Neural progenitor cell (in vitro differentiated cells): ENCODE results near the gene RPP14. TPM values are rescaled to one million over a fixed set of nuclear protein-coding genes. Genes with fewer than 3 reads are reported as not detected.

Source experiments
- DNase-seq: peaks from one replicate; pipeline ENCODE4 v3.0.0-alpha.2; 2016; ENCODE audit warnings: low spot score
- H2AFZ ChIP-seq: fragments of 200-600 bp; sonication (generic); replicated peaks from 2 replicates; pipeline ENCODE4 v1.6.1; 2016; ENCODE audit warnings: antibody characterized with exemption
- H3F3A ChIP-seq: fragments of 200-600 bp; sonication (generic); 2 replicates; pipeline ENCODE4 v1.6.1; 2016; ENCODE audit warnings: antibody characterized with exemption, low read depth
- H3K27ac ChIP-seq: fragments of 200-600 bp; sonication (generic); 2 replicates; pipeline ENCODE4 v1.5.1; 2016; ENCODE audit warnings: mild to moderate bottlenecking
- H3K27me3 ChIP-seq: fragments of 200-600 bp; sonication (generic); 2 replicates; pipeline ENCODE4 v1.6.1; 2016; ENCODE audit warnings: mild to moderate bottlenecking, moderate library complexity
- H3K36me3 ChIP-seq: fragments of 200-600 bp; sonication (generic); 2 replicates; pipeline ENCODE4 v1.5.1; 2016
- H3K4me1 ChIP-seq: fragments of 200-600 bp; sonication (generic); 2 replicates; pipeline ENCODE4 v1.6.1; 2016; ENCODE audit warnings: mixed run types
- H3K4me2 ChIP-seq: fragments of 200-600 bp; sonication (generic); 2 replicates; pipeline ENCODE4 v1.6.1; 2016
- H3K4me3 ChIP-seq: fragments of 200-600 bp; sonication (generic); 2 replicates; pipeline ENCODE4 v1.5.1; 2016
- H3K79me2 ChIP-seq: fragments of 200-600 bp; sonication (generic); 2 replicates; pipeline ENCODE4 v1.6.1; 2016; ENCODE audit warnings: low read depth
- H3K9ac ChIP-seq: fragments of 200-600 bp; sonication (generic); 2 replicates; pipeline ENCODE4 v1.6.1; 2016
- H3K9me3 ChIP-seq: fragments of 200-600 bp; sonication (generic); 2 replicates; pipeline ENCODE4 v1.5.1; 2016; ENCODE audit warnings: low read depth
- H4K20me1 ChIP-seq: fragments of 200-600 bp; sonication (generic); 2 replicates; pipeline ENCODE4 v1.6.1; 2016; ENCODE audit warnings: low read depth
- H3K27ac Mint-ChIP-seq: 3 replicates; pipeline ENCODE4 v1.8.0; 2021; ENCODE audit warnings: mixed read lengths
- H3K27me3 Mint-ChIP-seq: 2 replicates; pipeline ENCODE4 v1.8.0; 2022; ENCODE audit warnings: low read depth, mild to moderate bottlenecking, inconsistent platforms, moderate library complexity, mixed read lengths; ENCODE audit not compliant: insufficient read depth
- H3K36me3 Mint-ChIP-seq: 3 replicates; pipeline ENCODE4 v1.8.0; 2021; ENCODE audit warnings: mixed read lengths
- H3K4me1 Mint-ChIP-seq: 3 replicates; pipeline ENCODE4 v1.8.0; 2021; ENCODE audit warnings: mixed read lengths
- H3K4me3 Mint-ChIP-seq: 3 replicates; pipeline ENCODE4 v1.8.0; 2021; ENCODE audit warnings: mild to moderate bottlenecking, moderate library complexity, mixed read lengths
- H3K9me3 Mint-ChIP-seq: 3 replicates; pipeline ENCODE4 v1.8.0; 2020; ENCODE audit warnings: mixed read lengths
- CTCF ChIP-seq: fragments of 200-600 bp; sonication (generic); IDR thresholded peaks from 2 replicates; pipeline ENCODE4 v1.5.1; 2017; ENCODE audit warnings: antibody characterized with exemption, mild to moderate bottlenecking
- EZH2 ChIP-seq: fragments of 200-600 bp; sonication (generic); IDR thresholded peaks from 2 replicates; pipeline ENCODE4 v1.6.1; 2017; ENCODE audit warnings: antibody characterized with exemption, mild to moderate bottlenecking, moderate library complexity
- EZH2phosphoT487 ChIP-seq: fragments of 200-600 bp; sonication (generic); IDR thresholded peaks from 2 replicates; pipeline ENCODE4 v1.6.1; 2017; ENCODE audit warnings: antibody characterized with exemption
- total RNA-seq: library from RNA; depleted of rRNA; stranded (reverse); fragments of >200 nt; gene quantifications from 2 replicates; pipeline ENCODE4 v1.2.3, GENCODE V29; 2015; ENCODE audit warnings: low replicate concordance

The RPP14 gene
- total RNA-seq, 1 donor from 2014 or later, result 17.8 TPM

- no peak overlapping the region for H3K9ac ChIP-seq
- peaks cover 14% of the 10 kb centered on the region for H3K4me1 ChIP-seq
- H3K27ac ChIP-seq, result no peak overlapping the region
- TF ChIP-seq EZH2, result no peak
- no peak for TF ChIP-seq CTCF
- no peak for TF ChIP-seq EZH2phosphoT487
- no peak overlapping the region for H2AFZ ChIP-seq
- peak overlapping the region; percentile 96 for H3K4me2 ChIP-seq
- H3K27me3 ChIP-seq, result peaks cover 16% of the 10 kb centered on the region
- Mint-ChIP-seq H3K9me3 (no peaks in the 10 kb centered on the region), H3K36me3 (no peaks in the 10 kb centered on the region), H3K27ac (no peak overlapping the region), H3K4me1 (peaks cover 19% of the 10 kb centered on the region), H3K4me3 (peak overlapping the region; percentile 100), H3K27me3 (peaks cover 9% of the 10 kb centered on the region)
- peak; percentile 34 for DNase-seq
- H3K79me2 ChIP-seq, result no peaks in the 10 kb centered on the region
- no peaks in the 10 kb centered on the region for H4K20me1 ChIP-seq
- no peaks in the 10 kb centered on the region for H3K9me3 ChIP-seq
- H3K4me3 ChIP-seq, result peak overlapping the region; percentile 90
- no peaks in the 10 kb centered on the region for H3K36me3 ChIP-seq
- H3F3A ChIP-seq, result peaks cover 9% of the 10 kb centered on the region
Measured at GRCh38 chr3:58334013-58334321, 27.9 kb downstream of the RPP14 start.

- Histone ChIP-seq H3K36me3 (no peaks in the 10 kb centered on the region), H2AFZ (no peak overlapping the region), H3K9me3 (no peaks in the 10 kb centered on the region), H3K27me3 (peaks cover 16% of the 10 kb centered on the region), H3F3A (peaks cover 9% of the 10 kb centered on the region), H4K20me1 (no peaks in the 10 kb centered on the region), H3K4me2 (peak overlapping the region; percentile 96), H3K27ac (no peak overlapping the region), H3K4me1 (peaks cover 14% of the 10 kb centered on the region), H3K4me3 (no peak overlapping the region), H3K9ac (no peak overlapping the region), H3K79me2 (no peaks in the 10 kb centered on the region)
- no peak for TF ChIP-seq EZH2phosphoT487
- no peak for TF ChIP-seq EZH2
- no peak for TF ChIP-seq CTCF
- Mint-ChIP-seq H3K9me3 (no peaks in the 10 kb centered on the region), H3K4me1 (peaks cover 19% of the 10 kb centered on the region), H3K36me3 (no peaks in the 10 kb centered on the region), H3K27me3 (peaks cover 9% of the 10 kb centered on the region), H3K27ac (no peak overlapping the region), H3K4me3 (peak overlapping the region; percentile 76)
- no peak for DNase-seq
Measured at GRCh38 chr3:58334506-58334884, 28.4 kb downstream of the RPP14 start.

- Histone ChIP-seq H3K9me3 (no peaks in the 10 kb centered on the region), H3K4me1 (peaks cover 14% of the 10 kb centered on the region), H3K27ac (no peak overlapping the region), H3K4me3 (no peak overlapping the region), H3K79me2 (no peaks in the 10 kb centered on the region), H3K27me3 (peaks cover 16% of the 10 kb centered on the region), H3K36me3 (no peaks in the 10 kb centered on the region), H4K20me1 (no peaks in the 10 kb centered on the region), H2AFZ (no peak overlapping the region), H3K4me2 (no peak overlapping the region), H3K9ac (no peak overlapping the region), H3F3A (peaks cover 9% of the 10 kb centered on the region)
- no peaks in the 10 kb centered on the region for H3K9me3 Mint-ChIP-seq
- no peak overlapping the region for H3K4me3 Mint-ChIP-seq
- TF ChIP-seq EZH2phosphoT487, result no peak
- TF ChIP-seq CTCF, result no peak
- no peak for TF ChIP-seq EZH2
- no peak overlapping the region for H3K27ac Mint-ChIP-seq
- no peaks in the 10 kb centered on the region for H3K36me3 Mint-ChIP-seq
- DNase-seq, result no peak
- peaks cover 9% of the 10 kb centered on the region for H3K27me3 Mint-ChIP-seq
- peaks cover 19% of the 10 kb centered on the region for H3K4me1 Mint-ChIP-seq
Measured at GRCh38 chr3:58335652-58335947, 29.6 kb downstream of the RPP14 start.
